ENCODE measurements around the gene PEPD.

The PEPD gene

DNA sequence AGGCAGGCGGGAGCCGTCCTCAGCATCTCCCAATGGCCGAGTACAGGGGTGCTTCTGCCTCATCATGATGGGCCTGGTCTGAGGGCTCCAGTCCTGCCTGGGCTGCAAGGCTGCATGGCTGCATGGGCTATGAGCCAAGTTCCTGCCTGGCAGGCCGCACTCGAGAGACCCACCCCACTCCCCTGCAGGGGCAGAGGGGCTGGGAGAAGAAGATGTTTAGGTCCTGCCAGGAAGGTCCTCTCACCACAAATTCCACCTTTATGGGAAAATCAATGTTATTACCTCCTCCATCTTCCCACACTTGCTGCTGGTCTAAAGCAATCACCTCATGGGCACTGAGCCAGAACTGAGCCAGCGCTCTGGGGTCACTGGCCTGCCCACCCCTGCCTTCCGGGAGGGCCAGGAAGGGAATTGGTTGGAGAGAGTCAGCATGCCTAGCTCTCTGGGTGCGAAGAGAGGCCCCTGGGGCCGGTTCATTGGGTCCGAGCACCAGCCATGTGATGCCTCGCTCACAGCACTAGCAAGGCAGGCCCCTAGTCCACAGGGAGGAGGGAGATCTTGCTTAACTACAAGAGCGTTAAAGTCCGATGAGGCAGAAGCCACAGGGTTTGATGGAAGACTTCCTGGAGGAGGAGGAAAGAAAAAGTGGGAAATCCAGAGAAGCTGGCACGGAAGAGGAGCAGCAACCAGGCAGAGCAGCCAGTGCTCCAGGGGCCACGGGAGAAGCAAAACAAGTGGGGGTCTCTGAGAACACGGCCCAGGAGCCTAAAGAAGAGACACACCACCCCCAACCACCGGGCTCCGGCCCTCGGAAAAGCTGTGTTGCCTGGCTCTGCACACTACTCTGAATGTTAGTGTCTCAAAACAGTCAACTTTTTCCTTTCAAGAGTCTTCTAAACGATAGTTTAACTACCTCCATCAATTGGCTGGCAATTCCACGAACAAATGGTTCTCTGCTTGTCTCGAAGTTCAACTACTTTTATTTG lies 84.9 kb downstream of the PEPD start:
- DNase-seq = no peak

DNA sequence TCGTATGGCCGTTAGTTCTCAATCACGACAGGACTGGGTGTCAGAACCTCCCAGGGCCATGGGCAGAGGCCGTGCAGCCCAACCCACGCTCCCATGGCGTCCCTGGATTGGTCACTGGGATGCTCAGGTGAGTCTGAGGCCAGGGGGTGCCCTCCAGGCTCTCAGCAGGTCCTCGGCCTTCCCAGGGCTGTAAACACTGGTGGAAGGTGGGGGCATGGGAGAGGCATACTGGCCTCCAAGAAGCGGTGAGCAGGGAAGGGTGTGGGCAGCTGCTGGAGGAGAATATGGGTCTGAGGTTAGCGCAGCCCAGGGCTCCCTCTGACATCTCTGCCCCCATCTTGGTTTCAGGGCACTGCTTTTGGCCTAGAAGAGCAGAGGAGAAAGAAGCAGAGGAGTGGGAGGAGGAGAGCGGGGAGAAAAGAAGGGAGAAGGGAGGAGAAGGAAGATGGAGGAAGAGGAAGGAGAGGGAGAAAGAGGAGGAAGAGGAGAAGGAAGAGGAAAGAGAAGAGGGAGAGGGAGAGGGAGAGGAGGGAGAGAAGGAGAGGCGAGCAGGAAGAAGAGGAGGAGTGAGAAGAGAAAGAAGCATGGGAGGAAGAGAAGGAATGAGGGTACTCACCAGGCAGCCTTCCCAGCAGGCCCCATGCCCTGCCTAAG lies 85.8 kb downstream of the PEPD start:
- no peak for DNase-seq

- peak; percentile 28 for DNase-seq
Observed at GRCh38 chr19:33434886-33435705, 86.5 kb downstream of the PEPD start.

DNA sequence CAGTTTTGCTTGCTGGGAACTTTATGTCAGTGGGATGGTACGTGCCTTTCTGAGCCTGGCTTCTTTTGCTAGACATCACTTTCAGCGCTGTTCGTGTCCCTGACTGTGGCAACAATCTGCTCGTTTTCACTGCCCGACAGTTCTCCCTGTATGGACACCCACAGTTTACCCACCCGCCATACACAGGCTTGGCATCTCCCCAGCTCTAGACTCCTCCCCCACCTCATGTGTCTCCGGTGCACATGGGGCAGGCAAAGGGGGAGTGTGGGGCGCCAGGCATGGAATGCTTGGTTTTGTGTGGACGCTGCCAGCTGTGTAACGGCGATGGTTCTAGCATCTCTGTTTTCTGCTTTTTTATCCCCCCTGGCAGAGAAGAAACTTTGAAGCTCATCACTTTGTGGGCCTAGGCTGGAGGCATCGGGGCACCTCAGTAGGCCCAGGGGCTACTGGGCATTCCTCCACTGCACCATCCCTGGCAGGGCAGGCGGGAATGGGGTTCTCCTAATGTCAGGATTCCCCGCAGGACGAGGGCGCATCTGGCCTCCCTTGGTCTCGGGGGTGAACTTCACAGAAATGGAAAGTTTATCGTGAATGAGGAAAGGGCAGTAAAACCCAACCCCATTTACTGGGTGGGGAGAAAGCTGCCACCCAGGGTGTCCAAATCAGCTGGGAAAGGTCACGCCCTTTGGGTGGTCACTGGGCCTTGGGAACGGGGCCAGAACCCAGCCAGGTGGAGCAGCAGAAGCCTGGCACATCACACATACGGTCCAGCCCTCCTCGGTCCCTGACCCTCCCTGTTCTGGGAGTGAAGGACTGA lies 87.3 kb downstream of the PEPD start:
- DNase-seq = no peak

GRCh38 chr19:33432446-33433170 lies 89.0 kb downstream of the PEPD start:
- DNase-seq = no peak

DNA sequence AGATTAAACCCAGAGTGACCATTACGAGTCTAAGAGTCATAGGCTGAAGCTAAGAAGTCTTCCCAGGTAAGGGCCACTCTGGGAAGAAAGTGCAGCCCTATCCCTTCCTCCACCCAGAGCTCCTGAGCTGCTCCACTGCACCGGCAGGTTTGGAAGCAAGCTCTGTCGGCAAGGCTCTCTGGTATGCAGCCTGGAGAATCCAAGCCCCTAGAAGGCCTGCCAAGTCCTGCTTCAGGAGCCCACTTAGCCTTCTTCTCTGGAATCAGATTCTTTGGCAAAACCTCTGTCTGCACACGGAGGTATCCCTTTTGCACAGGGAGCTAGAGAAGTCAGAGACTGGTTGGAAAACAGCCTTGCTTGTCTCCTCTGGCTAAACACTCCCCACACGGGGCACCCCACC lies 89.6 kb downstream of the PEPD start:
- no peak for DNase-seq

- DNase-seq = peak; percentile 58
Observed at GRCh38 chr19:33430674-33431277, 90.8 kb downstream of the PEPD start.

DNA sequence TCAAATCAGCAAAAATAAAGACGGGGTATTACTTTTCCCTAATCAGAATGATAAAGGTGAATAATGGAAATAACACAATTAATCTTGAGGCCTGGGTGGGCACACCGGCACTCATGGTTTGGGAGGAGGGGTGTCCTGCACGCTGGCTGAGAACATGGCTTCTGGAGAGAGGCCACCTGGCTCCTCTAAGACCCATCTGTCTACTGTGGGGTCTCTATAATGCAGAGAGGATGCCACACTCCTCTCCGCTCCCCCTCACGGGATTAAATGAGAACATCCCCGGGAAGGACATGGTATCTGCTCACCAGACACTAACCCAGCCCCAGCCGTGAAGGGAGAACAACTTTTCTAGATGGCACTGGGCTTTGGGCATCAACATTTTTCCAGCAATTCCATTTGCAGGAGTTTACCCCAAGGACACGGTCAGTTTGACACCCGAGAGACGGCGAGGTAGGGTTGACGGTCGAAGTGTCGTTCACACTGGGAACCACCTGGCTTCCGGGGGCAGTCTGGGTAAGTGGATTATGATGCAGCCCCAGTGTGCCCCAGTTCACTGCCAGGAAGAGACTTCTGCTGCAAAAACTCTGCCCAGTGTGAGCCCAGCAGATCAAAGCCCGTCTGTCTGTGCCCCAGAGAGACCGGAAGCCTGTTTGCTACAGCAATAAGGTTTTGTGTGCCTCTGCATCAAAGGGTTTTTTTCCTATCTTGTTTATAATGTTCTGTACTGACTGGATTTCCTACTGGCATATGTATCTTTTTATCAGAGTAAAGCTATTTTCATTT lies 91.5 kb downstream of the PEPD start:
- no peak for DNase-seq

- no peak for DNase-seq
Observed at GRCh38 chr19:33428627-33429125, 92.9 kb downstream of the PEPD start.

DNA sequence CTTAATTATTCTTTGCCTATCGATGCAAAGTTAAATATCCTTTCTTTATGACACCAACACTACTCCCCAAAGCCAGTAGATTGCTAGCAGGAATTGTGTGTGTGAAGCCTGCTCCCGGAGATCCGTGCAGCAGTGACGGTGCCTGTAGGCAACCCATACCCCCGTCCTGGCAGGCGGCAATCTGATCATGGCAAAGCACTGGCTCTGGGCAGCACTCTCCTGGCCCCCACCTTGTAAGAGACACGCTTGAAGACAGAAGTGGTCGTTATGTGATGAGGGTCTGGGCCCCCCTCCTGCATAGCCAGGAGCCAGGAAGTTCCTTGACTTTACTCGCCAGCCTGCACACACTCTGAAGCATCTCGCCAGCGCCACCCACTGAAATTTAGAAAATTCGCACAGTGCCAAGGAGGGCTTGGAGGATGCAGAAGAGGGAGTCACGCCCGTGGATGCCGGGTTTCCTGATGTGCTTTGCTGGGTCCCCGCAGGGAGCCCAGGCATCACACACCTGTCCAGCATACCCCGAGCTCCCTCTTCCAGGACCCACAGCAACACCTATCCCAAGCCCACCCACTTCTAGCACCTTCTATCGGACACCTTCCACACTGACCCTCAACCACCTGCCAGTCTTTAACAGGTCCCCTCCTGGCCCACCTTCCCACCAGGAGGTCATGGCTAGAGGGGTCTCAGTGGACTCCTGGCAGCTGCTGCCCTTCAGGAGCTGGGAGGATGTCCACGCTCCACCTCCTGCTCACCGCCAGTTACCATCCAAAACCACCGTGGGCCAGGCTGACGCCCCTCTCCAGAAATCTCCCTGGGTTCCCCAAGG lies 93.6 kb downstream of the PEPD start:
- no peak for DNase-seq

DNA sequence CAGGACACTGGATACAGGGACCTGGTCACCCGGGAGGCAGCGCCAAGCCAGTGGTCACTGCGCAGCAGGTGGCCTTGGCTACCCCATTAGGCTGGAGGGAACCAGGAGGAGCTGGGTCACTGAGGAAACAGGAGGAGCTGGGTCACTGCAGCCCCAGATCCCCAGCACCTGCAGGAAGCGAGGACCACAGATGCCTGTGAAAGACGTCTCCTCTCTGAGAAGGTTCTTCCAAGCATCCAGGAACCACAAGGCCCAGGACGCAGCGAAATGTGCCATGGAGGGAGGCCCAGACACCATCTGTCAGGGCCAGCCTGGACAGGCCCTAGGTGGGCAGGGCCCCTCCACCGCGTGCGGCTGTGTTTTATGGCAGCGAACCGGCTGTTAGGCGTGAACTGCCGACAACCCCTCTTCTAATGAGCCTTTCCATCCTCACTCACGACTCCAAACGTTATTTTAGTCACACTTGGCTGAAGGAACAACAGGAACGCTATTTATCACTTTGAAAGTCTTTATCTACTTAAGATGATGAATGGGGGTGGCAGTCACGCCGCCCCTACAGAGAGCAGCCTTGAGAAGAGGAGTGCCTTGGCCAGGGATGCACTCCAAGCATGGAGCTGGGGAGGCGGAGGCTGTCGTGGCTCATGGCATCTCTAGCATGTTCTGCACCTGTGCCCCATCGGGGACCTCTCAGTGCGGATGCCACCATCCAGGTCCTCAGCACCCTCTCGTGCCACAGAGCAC lies 94.8 kb downstream of the PEPD start:
- DNase-seq = no peak

DNA sequence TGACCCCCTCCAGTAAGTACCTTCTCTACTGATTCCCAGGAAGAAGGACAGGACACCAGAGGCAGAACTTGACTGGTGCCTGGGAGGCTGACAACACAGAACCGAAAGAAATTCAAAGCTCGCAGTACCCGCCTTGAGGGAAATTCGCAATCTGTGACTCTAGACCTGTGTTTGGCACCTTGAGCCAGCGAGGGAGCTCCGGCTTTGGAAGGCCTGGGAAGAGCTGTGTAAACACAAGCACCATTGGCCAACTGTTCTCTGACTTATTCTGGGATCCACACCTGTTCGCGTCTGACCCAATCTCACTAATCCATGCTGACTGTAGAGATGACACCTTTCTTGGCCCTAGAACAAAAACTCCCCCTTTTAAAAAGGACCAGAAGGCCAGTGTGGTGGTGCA lies 97.4 kb downstream of the PEPD start:
- DNase-seq = no peak

DNA sequence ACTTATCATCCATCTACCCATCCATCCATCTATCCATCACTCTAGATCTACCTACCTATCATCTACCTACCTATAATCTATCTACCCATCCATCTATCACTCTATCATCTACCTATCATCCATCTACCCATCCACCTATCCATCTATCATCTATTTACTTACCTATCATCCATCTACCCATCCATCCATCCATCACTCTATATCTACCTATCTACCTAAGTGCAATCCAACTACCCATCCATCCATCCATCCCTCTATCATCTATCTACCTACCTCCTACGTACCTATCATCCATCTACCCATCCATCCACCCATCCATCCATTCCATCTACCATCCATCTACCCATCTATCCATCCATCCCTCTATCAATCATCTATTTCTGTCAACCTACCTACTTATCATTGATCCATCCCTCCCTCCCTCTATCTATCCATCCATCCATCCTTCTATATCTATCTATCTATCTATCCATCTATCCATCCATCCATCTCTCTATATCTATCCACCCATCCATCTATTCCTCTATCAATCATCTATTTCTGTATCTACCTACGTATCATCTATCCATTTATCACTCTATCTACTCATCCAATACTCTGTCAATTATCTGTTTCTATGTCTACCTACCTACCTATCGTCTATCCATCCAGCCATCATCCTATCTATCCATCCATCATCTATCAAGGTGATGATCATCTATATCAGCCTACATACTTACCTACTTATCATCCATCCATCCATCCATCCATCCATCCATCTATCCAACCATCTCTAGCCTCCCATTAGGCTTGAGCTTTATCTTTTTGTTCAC lies 99.0 kb downstream of the PEPD start:
- no peak for DNase-seq

DNA sequence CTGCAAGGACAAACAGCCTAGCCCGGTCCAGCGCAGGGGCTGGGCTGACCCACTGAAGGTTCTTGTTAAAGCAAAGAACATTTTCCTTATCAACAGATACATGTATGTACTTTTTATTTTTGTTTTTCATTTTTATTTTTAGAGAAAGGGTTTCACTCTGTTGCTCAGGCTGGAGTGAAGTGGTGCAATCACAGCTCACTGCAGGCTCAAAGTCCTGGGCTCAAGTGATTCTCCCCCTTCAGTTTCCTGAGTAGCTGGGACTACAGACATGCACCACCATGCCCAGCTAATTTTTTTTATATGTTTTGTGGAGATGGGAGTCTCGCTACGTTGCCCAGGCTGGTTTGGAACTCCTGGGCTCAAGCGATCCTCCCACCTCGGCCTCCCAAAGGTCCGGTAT lies 100.2 kb downstream of the PEPD start:
- no peak for DNase-seq

DNA sequence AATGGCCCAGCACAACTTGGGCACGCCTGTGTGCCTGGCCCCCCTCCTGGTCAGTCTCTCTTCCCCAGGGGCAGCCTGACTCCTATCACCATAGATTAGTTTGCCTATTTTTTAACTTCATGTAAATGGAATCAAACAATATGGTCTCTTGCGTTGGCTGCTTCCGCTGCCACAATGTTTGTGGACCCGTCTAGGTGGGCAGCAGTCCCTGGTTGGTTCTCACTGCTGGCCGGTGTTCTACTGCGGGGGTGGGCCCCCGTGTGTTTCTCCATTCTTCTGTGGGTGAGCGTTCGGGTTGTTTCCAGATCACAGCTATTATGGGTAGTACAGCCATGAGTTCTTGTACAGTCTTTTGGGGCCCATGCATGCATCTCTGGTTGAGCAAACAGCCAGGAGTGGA lies 100.8 kb downstream of the PEPD start:
- DNase-seq = no peak

GRCh38 chr19:33419788-33420130 lies 101.8 kb downstream of the PEPD start:
- DNase-seq = no peak
